ENCODE data around the gene VMAC. TPM values are rescaled to one million over a fixed set of nuclear protein-coding genes. Genes with fewer than 3 reads are reported as not detected.

Gene VMAC
- total and polyA plus RNA-seq, 2 of the 13 experiments (the other 11 are each of a cell fraction or from before 2014, with no cell fraction given), result 2.4 TPM

DNA sequence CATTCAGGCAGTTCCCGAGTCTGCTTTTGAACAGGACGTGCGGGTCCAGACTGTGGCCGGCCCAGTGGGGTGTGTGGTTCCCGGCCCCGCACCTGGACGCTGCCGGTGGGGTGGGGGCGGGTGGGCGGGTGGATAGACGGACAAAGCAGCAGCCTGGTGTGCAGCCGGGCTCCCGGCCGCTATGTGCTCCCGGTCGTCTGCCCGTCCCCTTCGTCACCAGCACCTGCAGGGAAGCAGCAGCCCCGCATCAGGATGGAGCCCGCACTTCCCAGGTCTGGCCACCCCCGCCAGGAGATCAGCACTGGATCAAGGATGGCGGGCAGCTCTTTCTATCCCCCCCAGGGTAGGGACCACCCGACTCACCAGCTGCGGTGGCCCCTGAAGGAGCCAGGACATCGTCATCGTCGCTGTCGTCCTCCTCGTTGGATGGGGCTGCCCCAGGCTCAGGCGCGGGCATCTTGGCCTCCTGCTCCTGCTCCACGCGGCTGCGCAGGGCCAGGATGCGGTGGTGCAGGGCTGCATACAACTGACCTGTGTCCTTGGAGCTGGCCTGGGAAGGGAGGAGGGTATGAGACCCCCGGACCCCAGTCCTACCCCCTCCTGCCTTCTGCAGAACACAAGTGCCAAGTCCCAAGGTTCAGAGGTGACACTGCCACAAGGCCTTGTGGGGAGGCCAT is 12.9 kb downstream of the VMAC start:
- 99% methylated on average over 17 of the region's 36 CpGs for WGBS (ENCODE audit: low lambda C conversion rate)
- TF ChIP-seq, protein P1, sequence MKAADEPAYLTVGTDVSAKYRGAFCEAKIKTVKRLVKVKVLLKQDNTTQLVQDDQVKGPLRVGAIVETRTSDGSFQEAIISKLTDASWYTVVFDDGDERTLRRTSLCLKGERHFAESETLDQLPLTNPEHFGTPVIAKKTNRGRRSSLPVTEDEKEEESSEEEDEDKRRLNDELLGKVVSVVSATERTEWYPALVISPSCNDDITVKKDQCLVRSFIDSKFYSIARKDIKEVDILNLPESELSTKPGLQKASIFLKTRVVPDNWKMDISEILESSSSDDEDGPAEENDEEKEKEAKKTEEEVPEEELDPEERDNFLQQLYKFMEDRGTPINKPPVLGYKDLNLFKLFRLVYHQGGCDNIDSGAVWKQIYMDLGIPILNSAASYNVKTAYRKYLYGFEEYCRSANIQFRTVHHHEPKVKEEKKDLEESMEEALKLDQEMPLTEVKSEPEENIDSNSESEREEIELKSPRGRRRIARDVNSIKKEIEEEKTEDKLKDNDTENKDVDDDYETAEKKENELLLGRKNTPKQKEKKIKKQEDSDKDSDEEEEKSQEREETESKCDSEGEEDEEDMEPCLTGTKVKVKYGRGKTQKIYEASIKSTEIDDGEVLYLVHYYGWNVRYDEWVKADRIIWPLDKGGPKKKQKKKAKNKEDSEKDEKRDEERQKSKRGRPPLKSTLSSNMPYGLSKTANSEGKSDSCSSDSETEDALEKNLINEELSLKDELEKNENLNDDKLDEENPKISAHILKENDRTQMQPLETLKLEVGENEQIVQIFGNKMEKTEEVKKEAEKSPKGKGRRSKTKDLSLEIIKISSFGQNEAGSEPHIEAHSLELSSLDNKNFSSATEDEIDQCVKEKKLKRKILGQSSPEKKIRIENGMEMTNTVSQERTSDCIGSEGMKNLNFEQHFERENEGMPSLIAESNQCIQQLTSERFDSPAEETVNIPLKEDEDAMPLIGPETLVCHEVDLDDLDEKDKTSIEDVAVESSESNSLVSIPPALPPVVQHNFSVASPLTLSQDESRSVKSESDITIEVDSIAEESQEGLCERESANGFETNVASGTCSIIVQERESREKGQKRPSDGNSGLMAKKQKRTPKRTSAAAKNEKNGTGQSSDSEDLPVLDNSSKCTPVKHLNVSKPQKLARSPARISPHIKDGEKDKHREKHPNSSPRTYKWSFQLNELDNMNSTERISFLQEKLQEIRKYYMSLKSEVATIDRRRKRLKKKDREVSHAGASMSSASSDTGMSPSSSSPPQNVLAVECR (CRISPR knock-in tag; IDR thresholded peaks at IDR 0.05; ENCODE audit: borderline replicate concordance), result no peak
- TF ChIP-seq ZNF615 (CRISPR knock-in tag; IDR thresholded peaks at IDR 0.05; ENCODE audit: borderline replicate concordance), result no peak
- no peak for TF ChIP-seq ZNF761 (CRISPR knock-in tag; conservative IDR thresholded peaks at IDR 0.05)
- TF ChIP-seq ATF1 (CRISPR knock-in tag; IDR thresholded peaks at IDR 0.05), result no peak
- no peak for TF ChIP-seq GABPA (IDR thresholded peaks at IDR 0.05; ENCODE audit: low read depth, low read length)
- no peak for TF ChIP-seq GABPA (CRISPR knock-in tag; IDR thresholded peaks at IDR 0.05; ENCODE audit: low read depth)
- H3K36me3 ChIP-seq (replicated peaks in 1 of 2; ENCODE audit: control insufficient read depth in 1 of 2, insufficient read depth in 2 of 2, low read length in 2 of 2), result peaks cover 30 to 59% of the 10 kb centered on the region in 2 experiments
- BruUV-seq (replicated peaks), result no TSS peak
- H4K20me1 ChIP-seq (ENCODE audit: insufficient read depth, low read length), result no peaks in the 10 kb centered on the region
- H3K9me3 ChIP-seq (ENCODE audit: low read length), result no peaks in the 10 kb centered on the region
- DNase-seq (ENCODE audit: low spot score), result no peak
- H3K27ac ChIP-seq (ENCODE audit: extremely low read length, insufficient read depth, low read length), result no peak overlapping the region
- no peaks in the 10 kb centered on the region for H3K79me2 ChIP-seq (ENCODE audit: insufficient read depth, low read length)
- no peak overlapping the region for H2AFZ ChIP-seq (ENCODE audit: low read length)
- intact Hi-C loops (cut with micrococcal nuclease; ENCODE audit: unreplicated experiment) (no loop called here), in situ Hi-C loops (cut with HindIII; ENCODE audit: extremely low pct_ligation_motif_present, low pct_unique_long_range_greater_than_20kb) (no loop called here)
- no peak for FAIRE-seq
- H3K4me1 ChIP-seq (ENCODE audit: insufficient read depth, low read length), result peaks cover 38% of the 10 kb centered on the region
- no peak overlapping the region for H3K4me2 ChIP-seq (ENCODE audit: low read depth, low read length)
- no peaks in the 10 kb centered on the region for H3K27me3 ChIP-seq (ENCODE audit: control insufficient read depth in 1 of 2, insufficient read depth in 2 of 2, low read length in 2 of 2)
- H3K9ac ChIP-seq (ENCODE audit: insufficient read depth, low read depth, low read length), result no peak overlapping the region
- ChIA-PET POLR2A (no interaction called here), CTCF (ENCODE audit: low intra/inter-chr PET ratio, low total read pairs) (no interaction called here)
- no peak overlapping the region for H3K4me3 ChIP-seq (replicated peaks in 1 of 3; ENCODE audit: insufficient read depth in 1 of 3, low read depth in 2 of 3, low read length in 3 of 3)
- ATAC-seq, result no peak
